ENCODE measurements around the gene ABCB9. TPM values are rescaled to one million over a fixed set of nuclear protein-coding genes. Genes with fewer than 3 reads are reported as not detected.
A peak's percentile ranks its signal among the peaks of the same experiment; 100 is the strongest.

ABCB9 gene
- total RNA-seq, 1 donor from 2014 or later, result 19.6 TPM

GRCh38 chr12:122903693-122904034 is 62.6 kb downstream of the ABCB9 start:
- no peak overlapping the region for H3K27ac ChIP-seq
- H3K36me3 ChIP-seq, result no peaks in the 10 kb centered on the region
- no peak for TF ChIP-seq CTCF (IDR thresholded peaks at IDR 0.05)
- no peaks in the 10 kb centered on the region for H3K27me3 ChIP-seq
- no peak for DNase-seq (ENCODE audit: low spot score in 2 of 2)
- no peaks in the 10 kb centered on the region for H3K9me3 ChIP-seq
- H3K4me3 ChIP-seq, result no peak overlapping the region
- intact Hi-C loops (cut with DNase I), result no loop called here
- H3K4me1 ChIP-seq, result no peaks in the 10 kb centered on the region

GRCh38 chr12:122902854-122903692 is 63.2 kb downstream of the ABCB9 start:
- H3K27me3 ChIP-seq, result no peaks in the 10 kb centered on the region
- H3K9me3 ChIP-seq, result no peaks in the 10 kb centered on the region
- intact Hi-C loops (cut with DNase I), result no loop called here
- H3K4me1 ChIP-seq, result no peaks in the 10 kb centered on the region
- TF ChIP-seq CTCF (IDR thresholded peaks at IDR 0.05), result no peak
- H3K4me3 ChIP-seq, result no peak overlapping the region
- H3K27ac ChIP-seq, result no peak overlapping the region
- no peak for DNase-seq (ENCODE audit: low spot score in 2 of 2)
- no peaks in the 10 kb centered on the region for H3K36me3 ChIP-seq

GRCh38 chr12:122899887-122900286 is 66.4 kb downstream of the ABCB9 start:
- H3K4me1 ChIP-seq, result no peaks in the 10 kb centered on the region
- H3K4me3 ChIP-seq, result no peak overlapping the region
- H3K9me3 ChIP-seq, result no peaks in the 10 kb centered on the region
- TF ChIP-seq CTCF (IDR thresholded peaks at IDR 0.05), result no peak
- H3K36me3 ChIP-seq, result no peaks in the 10 kb centered on the region
- no peak overlapping the region for H3K27ac ChIP-seq
- intact Hi-C loops (cut with DNase I), result loop anchor here (5.0 kb wide), 2 partner anchors 48 to 67 kb away; partner anchors contain the start of gene ABCB9
- no peak for DNase-seq (ENCODE audit: low spot score in 2 of 2)
- H3K27me3 ChIP-seq, result no peaks in the 10 kb centered on the region

- intact Hi-C loops (cut with DNase I), result loop anchor here (2.0 to 5.0 kb wide), 3 partner anchors 44 to 71 kb away; partner anchors contain the start of gene ABCB9
- no peak for DNase-seq (ENCODE audit: low spot score in 2 of 2)
- H3K27me3 ChIP-seq, result no peaks in the 10 kb centered on the region
- peaks cover 0 to 23% of the 10 kb centered on the region in 2 donors for H3K4me1 ChIP-seq
- H3K36me3 ChIP-seq, result no peaks in the 10 kb centered on the region
- H3K4me3 ChIP-seq, result peak overlapping the region in 1 of 2 donors; percentile 89
- TF ChIP-seq CTCF (IDR thresholded peaks at IDR 0.05), result no peak
- peak overlapping the region; percentile 84 to 94 for H3K27ac ChIP-seq
- H3K9me3 ChIP-seq, result no peaks in the 10 kb centered on the region
Observed at GRCh38 chr12:122896662-122897061, 69.6 kb downstream of the ABCB9 start.

- Histone ChIP-seq H3K36me3 (no peaks in the 10 kb centered on the region), H3K27me3 (no peaks in the 10 kb centered on the region), H3K4me3 (peak within 1 kb of the TSS; percentile 89 to 98), H3K4me1 (peaks cover 0 to 28% of the 10 kb centered on the region in 2 donors), H3K9me3 (no peaks in the 10 kb centered on the region), H3K27ac (peak within 1 kb of the TSS; percentile 84 to 94)
- DNase-seq (ENCODE audit: low spot score in 2 of 2), result peak; percentile 65 to 94
- intact Hi-C loops (cut with DNase I), result loop anchor here (2.0 to 5.0 kb wide), 3 partner anchors 44 to 71 kb away; partner anchors contain the start of gene ABCB9
- TF ChIP-seq CTCF (IDR thresholded peaks at IDR 0.05), result peak in 1 of 3 experiments; percentile 44
Observed at GRCh38 chr12:122895704-122896636, 70.3 kb downstream of the ABCB9 start, which contains the start of gene VPS37B. TSS of gene VPS37B (minus strand) at chr12:122896124. CDS start at chr12:122896062, 62 bp downstream.
